ENCODE data around the gene KCND2.
"Not testable (repeated sequence)": the region's sequence is repeated elsewhere in the genome, so short reads cannot be mapped to it uniquely, and the experiment has no call there.

Gene KCND2

GRCh38 chr7:120502132-120502531, 229.2 kb downstream of the KCND2 start:
- DNase-seq (ENCODE audit: low read depth): no peak

- no peak for DNase-seq (ENCODE audit: low read depth)
Measured at GRCh38 chr7:120502825-120503224, 229.8 kb downstream of the KCND2 start.

GRCh38 chr7:120504386-120504785, 231.4 kb downstream of the KCND2 start:
- DNase-seq (ENCODE audit: low read depth): no peak

- no peak for DNase-seq (ENCODE audit: low read depth)
Measured at GRCh38 chr7:120505770-120506169, 232.8 kb downstream of the KCND2 start.

GRCh38 chr7:120512701-120513100, 239.7 kb downstream of the KCND2 start:
- no peak for DNase-seq (ENCODE audit: low read depth)

DNA sequence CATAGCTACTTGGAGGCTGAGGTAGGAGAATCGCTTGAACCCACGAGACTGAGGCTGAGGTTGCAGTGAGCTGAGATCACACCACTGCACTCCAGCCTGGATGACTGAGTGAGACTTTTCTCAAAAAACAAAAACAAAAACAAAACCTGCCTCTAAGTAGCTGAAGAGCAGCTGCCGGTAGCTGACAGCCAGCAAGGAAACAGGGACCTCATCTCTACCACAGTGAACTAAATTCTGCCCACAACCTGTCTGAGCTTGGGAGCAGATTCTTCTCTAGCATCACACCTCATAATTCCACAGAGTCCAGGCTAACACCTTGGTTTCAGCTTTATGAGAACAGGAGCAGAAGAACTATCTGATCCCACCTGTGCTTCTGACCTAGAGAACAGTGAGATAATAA, 246.2 kb downstream of the KCND2 start:
- DNase-seq (ENCODE audit: low read depth): no peak

DNA sequence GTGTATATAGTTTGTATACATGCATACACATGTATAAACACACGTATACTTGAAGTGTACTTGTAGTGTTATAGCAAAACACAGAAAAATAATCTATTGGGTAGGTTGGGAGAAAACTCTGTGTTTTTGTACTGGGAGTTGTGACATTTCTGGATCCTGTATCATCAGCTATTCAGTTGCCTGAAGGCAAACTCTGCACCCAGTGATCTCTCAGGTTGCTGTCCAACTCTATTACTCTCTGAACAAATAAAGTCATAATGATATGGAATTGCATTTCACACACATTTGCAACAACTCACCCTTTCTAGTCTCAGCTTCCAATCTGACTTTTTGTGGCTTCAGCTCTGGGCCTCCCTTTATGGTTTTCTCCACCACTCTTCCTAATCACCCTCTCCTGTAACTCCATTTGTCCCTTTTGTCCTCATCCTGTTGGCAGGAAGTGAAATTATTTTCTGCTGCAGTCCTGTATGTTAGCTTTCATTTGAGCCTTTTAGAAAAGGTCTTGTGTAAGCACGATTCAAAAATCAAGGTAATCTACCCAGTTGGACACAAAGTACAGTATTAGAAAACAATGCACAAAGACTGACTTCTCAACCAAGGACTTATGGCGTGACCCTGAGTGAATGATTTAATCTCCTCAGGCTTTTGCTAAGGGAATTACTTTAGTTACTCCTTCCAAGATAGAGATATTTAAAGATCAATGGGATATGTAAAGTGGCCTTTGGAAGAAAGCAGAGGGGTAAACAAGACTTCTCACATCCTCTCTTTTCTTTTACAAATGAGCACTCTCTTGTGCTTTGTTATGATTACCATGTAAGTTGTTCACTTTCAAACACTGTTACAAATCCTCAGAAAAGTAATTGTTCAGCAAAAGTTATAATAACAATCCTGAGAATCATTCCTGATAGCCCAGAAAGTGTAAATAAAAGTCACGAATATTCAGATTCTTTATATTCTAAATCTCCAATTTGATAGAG, 249.1 kb downstream of the KCND2 start:
- no peak for DNase-seq (ENCODE audit: low read depth)

- DNase-seq (ENCODE audit: low read depth): no peak
Measured at GRCh38 chr7:120523985-120524384, 251.0 kb downstream of the KCND2 start.

- no peak for DNase-seq (ENCODE audit: low read depth)
Measured at GRCh38 chr7:120526902-120527509, 254.0 kb downstream of the KCND2 start.

GRCh38 chr7:120529736-120530135, 256.8 kb downstream of the KCND2 start:
- no peak for DNase-seq (ENCODE audit: low read depth)

GRCh38 chr7:120538335-120538734, 265.4 kb downstream of the KCND2 start:
- no peak for DNase-seq (ENCODE audit: low read depth)

GRCh38 chr7:120539321-120539720, 266.3 kb downstream of the KCND2 start:
- DNase-seq (ENCODE audit: low read depth): no peak

DNA sequence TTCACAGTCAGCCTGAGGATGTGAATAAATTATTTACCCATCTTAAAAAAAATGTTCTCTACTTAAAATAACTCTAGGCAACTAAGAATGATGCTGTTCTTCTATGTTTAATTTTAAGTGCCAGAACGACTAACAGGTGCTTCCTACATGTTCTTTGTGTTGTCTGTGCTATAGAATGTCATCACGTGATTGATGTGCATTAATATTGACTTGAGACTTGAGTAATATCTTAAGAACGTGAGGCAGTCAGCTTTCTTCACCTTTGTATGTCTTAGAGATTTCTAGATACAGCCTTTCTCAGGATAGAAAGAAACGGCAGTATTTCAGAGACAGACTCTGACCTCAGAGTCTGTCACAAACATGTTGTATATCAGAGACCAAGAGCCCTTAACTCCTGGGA, 274.6 kb downstream of the KCND2 start:
- DNase-seq (ENCODE audit: low read depth): no peak

- no peak for DNase-seq (ENCODE audit: low read depth)
Measured at GRCh38 chr7:120550494-120551048, 277.6 kb downstream of the KCND2 start.

- no peak for DNase-seq (ENCODE audit: low read depth)
Measured at GRCh38 chr7:120553491-120553890, 280.5 kb downstream of the KCND2 start.

DNA sequence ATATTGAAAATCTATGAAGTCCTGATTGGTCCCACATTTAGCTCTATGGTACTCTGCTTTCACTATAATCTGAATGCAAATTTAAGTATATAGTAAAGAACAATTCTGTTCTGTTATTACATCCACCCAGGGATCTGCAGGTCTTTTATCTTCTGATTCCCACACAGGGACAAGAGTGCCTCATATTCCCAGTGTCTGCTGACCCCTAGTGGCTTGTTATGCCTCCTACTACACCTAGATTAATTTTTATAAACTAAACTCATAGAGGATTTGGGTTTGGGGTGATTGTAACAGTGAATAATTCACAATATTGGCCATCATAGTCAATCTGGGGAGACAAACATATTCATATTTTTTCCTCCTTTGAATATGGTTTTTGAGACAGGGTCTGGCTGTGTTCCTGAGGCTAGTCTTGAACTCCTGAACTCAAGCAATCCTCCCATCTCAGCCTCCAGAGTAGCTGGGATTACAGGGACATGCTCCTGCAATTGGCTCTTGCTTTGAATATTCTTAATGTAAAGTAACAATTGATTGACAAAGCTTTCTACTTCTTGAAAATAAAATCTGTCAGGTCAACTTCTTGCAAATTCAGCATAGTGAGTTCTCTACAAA, 282.1 kb downstream of the KCND2 start:
- DNase-seq (ENCODE audit: low read depth): no peak

GRCh38 chr7:120564145-120564544, 291.2 kb downstream of the KCND2 start:
- DNase-seq (ENCODE audit: low read depth): no peak

DNA sequence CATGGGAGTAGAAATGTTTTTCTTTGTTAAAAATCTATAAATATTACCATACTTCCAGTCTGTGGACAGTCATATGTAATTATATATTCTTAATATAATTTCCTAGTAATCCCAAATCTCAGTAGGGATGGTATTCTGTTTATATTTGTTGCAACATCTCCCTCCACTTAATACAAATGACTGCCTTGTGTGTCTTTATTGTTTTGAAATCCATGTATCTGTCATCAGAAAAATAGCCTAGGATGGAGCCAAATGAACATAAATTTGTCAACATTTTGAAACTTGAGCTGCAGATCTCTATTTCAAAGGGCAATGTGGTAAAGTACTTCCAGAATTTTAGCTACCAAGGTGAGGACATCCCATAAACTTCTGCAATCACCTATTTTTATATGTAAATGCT, 294.2 kb downstream of the KCND2 start:
- no peak for DNase-seq (ENCODE audit: low read depth)

GRCh38 chr7:120578657-120579056, 305.7 kb downstream of the KCND2 start:
- DNase-seq (ENCODE audit: low read depth): not testable (repeated sequence)

GRCh38 chr7:120582916-120583315, 309.9 kb downstream of the KCND2 start:
- no peak for DNase-seq (ENCODE audit: low read depth)

GRCh38 chr7:120583899-120584586, 311.1 kb downstream of the KCND2 start:
- DNase-seq (ENCODE audit: low read depth): no peak

DNA sequence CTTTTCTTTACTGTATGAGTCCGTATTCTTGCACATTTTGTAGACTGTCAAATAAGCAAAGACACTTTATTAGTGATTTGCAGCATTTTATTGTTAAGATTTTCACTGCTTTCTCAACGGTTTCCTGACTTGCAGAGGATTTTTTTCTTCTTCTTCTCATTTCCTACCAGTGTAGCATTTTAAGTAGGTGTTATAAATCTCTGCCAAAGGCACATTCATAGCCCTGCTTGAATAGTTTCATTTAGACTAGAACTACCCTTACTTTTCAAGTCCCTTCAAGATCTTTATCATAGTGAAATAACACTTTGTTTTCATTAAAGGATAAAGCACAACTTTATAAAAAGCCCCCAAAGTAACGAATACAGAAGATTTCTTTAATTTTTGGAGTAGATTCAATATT, 313.6 kb downstream of the KCND2 start:
- DNase-seq (ENCODE audit: low read depth): no peak

All from stimulated activated CD8-positive, alpha-beta memory T cell treated with anti-CD3 and anti-CD28 coated beads, Interleukin-12 subunit alpha, Interleukin-12 subunit beta, amount 100 ng/mL, for 1 hour (primary cell).